NCI-H2081 treated with DMSO at 0.1 percent for 48 hours (cell line): ENCODE data around the gene C5orf63.
"Not testable (repeated sequence)": the region's sequence is repeated elsewhere in the genome, so short reads cannot be mapped to it uniquely, and the experiment has no call there.

Source experiments
- DNase-seq: peaks from one replicate; lab custom pipeline; 2025; lab: John Stamatoyannopoulos, UW

Gene C5orf63

GRCh38 chr5:127006744-127007143 lies 66.6 kb downstream of the C5orf63 start:
- DNase-seq: no peak

DNA sequence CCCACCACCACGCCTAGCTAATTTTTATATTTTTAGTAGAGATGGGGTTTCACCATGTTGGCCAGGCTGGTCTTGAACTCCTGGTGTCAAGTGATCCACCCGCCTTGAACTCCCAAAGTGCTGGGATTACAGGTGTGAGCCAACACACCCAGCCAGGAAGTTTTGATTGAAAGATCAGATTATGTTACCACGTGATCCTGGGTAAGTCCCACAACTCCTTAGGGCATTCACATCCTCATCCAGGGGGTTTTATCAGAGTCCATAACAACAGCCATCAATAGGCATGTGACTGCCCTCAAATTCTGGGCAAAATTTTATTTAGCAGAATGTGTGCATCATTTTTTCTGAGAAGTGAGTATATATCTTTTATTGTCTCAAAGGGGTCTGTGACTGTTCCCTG lies 68.0 kb downstream of the C5orf63 start:
- not testable (repeated sequence) for DNase-seq

DNA sequence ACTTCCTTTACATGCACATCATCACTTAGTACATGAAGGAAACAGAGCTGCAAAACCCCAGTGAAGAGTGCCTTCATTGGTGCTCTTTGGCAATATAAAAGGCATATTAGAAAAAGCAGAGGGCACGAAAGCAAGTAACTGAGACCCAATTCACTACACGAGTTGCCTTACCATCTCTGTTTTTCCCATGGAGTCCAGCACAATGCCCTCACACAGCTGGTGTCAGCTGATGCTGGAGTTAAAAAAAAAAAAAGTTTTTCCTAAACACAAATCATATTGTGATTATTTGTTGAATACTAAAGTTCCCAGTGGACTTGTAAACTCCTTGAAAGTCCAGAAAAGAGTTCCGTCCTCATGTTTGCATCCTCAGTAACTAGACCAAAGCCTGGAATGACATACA lies 68.6 kb downstream of the C5orf63 start:
- no peak for DNase-seq

DNA sequence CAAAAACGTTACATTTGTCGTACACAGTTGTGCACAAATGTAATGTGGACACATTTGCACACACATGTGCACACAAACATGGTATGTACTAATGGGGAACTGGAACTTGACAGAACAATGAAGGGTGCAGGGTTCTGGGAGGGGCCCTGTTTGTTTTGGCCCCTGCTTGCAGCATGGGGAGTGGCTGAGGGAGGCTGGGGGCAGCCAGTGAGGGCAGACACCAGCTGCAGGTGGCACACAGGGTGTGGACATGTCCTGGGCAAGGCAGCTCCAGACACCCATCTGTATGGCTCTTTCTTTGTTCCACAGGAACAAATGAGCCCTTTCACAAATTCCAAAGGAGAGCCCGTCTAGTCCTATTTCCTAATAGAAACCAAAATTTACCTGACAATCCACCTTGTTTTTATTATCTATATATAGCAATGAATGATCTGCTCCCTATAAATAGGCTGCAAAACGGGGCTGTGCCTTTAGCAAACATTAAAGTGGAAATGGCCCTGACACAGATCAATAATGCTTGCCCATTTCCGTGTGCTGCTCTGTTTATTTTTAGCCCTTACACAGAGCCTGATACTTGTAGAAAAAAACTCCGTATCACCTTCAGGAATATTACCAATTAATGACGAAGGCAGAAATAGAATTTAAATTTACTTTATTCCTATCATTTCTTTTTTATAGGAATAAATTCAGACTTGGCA lies 69.4 kb downstream of the C5orf63 start:
- DNase-seq: no peak

DNA sequence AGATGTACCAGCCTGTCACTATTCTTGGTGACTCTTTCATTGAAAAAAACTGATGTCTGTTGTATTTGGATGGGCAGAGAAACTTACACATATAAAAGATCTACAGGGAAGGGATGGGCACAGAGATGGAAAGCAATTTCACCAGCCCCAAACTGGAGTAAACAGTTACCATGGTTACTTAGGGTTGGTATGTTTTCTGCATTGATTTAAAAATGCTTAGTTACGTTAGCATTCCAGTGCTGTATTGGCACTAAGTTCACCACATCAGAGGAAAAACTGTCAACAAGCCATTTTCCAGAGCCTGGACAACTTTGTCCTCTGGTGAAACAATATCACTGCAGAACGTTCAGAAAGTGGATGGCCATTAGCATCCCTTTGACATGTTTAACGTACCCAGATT lies 70.9 kb downstream of the C5orf63 start:
- DNase-seq: no peak

GRCh38 chr5:127001621-127002296 lies 71.5 kb downstream of the C5orf63 start:
- DNase-seq: no peak
